Measurements from ENCODE around the gene USP46.

The USP46 gene

DNA sequence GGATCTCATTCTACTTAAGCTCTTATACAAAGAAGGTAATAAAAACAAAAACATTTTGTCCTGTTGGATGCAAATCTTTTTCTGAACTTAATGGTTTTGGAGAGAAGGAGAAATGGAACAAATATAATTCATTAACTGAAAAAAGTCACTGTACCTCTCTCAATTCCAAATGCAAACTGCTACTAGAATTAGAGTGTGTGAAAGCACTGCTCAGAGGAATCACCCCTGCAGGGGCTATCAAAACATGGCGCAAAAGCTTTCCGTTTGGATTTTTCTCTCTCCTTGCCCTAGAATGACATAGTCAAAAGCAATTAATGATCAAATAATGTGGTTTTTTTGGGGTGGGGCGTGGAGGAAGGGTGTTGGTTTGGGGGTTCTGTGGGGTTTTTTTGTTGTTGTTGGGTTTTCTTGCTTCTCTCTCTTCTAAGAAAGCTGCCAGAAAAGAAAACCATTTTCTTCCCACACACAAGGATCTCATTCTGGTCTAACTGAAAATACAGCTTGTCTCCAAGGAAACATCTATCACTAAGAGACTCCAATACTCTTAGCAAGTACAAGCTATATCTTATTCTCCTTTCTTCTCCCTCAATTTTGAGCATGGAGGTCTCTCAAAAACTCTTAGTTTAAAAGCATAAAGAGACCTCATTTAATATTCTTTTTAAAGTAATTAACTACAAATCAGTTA is 41.6 kb downstream of the USP46 start:
- DNase-seq: no peak

DNA sequence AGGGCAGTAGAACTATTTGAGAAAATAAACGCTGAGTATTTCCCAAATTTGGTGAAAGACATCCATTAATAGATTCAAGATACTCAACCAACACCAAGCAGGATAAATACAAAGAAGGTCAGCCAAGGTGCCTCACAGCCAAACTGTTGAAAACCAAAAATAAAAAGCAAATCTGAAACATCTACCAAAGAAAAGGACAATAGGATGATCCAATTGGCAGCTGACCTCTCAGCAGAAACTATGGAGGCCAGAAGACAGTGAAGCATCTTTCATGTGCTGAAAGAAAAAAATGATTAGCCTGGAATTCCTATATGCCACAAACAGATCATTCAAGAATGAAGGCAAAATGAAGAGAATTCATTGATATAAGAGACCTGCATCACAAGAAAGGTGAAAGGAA is 44.9 kb downstream of the USP46 start:
- no peak for DNase-seq

DNA sequence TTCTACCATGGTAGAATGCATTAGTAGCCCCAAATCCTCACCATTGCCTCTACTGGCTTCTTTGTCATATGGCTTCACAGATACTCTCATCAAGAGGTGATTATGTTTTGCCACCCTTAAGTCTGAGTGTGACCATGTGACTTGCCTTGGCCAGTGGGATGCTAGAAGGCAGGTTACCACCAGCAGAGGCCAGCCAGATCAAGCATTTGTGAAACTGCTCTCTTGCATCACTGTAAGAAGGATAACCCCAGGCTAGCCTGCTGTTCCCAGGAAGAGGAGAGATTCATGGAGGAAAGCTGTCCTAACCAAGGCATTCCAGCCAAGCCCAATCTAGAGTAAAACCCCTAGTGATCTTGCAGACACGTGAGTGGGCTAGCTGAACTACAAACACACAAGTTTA is 46.8 kb downstream of the USP46 start:
- DNase-seq: no peak

DNA sequence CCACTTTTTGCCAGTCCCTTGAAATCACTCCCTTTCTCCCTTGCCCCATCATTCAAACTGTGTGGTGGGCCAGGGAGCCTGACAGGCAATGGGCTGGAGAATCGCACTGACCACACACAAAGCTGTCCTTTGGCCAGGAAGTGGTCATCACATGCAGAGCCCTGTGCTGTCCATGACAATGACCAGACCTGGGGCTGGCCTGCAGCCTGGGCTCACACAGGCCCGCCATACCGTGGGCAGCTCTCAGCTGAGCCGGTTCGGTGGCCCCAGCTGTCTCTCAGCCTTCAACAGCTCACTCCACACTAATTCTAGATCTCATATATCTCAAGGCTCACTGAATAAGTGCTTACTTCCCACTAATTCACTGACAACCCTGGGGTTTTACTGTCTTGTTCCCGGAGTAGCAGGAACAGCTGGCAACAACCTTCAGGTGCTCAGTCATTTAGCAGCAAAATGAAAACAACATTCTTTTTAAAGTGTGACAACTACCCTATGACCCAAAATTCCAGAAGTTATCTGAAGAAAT is 48.0 kb downstream of the USP46 start:
- DNase-seq: no peak

DNA sequence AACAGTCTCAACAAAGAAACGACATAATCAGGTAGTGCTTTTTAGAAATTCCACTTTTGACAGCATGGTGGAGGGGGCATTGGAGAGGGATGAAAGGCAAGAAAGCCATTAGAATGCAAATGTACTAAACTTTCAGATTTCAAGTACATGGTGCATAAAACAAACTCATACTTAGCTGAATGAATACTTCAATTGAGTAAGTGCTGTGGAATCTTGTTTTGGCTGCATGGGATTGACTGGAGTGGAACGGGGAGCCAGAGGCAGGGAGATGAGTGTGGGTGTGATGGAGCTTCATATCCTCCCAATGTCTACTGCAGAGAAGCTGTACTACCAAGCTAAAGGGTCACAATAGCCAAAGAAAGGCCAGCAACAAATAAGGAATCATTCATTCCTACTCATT is 52.4 kb downstream of the USP46 start:
- no peak for DNase-seq

DNA sequence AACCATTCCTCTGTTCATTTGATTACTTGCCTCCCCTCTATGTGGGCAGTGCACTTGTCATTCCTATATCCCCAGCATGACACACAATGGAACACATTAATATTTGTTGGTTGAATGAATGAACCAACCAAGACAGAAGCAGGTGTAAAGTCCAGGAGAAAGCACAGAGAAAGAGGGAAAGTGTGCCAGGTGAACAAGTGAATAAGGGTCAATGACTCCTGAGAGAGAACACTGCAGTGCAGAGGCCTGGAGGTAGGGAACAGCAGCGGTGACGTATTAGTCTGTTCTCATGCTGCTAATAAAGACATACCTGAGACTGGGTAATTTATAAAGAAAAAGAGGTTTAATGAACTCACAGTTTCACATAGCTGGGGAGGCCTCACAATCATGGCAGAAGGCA is 53.1 kb downstream of the USP46 start:
- no peak for DNase-seq

DNA sequence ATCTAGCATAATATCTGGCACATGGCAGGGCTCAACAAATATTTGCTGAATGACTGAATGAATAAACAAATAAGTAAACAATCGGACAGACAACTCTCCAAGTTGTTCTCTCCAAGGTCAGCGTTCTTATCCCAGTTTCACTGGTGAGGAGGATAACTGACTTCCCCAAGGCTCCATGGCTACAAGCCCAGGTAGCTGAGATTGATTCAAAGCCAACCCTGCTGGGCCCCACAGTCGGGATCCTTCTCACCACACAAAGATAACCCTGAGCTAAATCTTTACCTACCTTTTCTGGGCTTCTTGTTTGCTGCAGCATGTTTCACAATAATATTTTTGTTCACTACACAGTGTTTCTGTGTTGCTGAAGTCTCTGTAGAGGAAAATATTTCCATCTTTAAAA is 54.9 kb downstream of the USP46 start:
- DNase-seq: no peak

DNA sequence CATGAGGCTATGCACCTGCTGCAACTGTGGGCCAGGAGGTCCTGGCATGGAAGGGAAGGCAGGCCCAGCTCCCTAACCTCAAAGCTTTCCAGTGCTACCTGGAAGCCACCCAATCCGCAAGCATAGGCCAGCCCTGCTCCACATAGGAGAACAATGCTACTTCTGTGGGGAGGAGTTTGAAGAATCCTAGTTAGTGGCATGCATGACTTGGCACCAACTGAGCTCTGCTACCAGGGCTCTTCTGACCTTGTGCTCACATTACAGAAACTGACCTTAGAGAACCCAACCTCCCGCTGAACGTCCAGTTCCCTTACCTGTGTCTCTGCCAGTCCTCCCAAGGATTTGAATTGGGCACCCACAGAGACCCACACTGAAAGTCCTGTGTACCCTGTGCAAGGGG is 58.8 kb downstream of the USP46 start:
- no peak for DNase-seq

DNA sequence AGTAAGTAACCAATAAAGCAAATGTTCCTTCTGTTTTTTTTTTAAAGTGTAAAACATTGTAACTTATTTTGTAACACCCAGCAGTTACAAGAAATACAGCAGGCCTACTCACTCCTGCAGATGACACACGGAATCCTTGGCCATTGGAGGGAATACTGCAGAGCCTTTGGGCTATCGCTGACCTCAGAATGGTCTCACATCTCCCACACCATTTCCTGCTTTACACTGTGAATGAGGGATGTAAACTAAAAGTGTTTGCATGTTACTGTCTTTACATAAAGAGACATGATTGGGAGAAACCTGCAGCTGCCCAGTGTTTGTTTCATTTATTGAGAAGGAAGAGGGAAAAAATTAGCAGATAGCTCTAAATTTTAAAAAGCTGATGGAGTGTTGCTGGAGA is 64.1 kb downstream of the USP46 start:
- DNase-seq: no peak

DNA sequence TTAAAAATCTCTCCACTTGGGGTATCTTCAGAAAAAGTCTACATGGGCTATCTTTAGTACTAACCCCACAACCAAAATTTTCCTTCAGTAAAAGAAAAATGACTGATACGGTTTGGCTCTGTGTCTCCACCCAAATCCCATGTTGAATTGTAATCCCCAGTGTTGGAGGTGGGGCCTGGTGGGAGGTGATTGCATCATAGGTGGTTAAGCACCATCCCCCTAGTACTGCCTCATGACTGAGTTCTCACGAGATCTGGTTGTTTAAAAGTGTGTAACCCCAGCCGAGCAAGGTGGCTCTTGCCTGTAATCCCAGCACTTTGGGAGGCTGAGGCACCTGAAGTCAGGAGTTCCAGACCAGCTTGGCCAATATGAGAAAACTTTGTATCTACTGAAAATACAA is 66.8 kb downstream of the USP46 start:
- no peak for DNase-seq

DNA sequence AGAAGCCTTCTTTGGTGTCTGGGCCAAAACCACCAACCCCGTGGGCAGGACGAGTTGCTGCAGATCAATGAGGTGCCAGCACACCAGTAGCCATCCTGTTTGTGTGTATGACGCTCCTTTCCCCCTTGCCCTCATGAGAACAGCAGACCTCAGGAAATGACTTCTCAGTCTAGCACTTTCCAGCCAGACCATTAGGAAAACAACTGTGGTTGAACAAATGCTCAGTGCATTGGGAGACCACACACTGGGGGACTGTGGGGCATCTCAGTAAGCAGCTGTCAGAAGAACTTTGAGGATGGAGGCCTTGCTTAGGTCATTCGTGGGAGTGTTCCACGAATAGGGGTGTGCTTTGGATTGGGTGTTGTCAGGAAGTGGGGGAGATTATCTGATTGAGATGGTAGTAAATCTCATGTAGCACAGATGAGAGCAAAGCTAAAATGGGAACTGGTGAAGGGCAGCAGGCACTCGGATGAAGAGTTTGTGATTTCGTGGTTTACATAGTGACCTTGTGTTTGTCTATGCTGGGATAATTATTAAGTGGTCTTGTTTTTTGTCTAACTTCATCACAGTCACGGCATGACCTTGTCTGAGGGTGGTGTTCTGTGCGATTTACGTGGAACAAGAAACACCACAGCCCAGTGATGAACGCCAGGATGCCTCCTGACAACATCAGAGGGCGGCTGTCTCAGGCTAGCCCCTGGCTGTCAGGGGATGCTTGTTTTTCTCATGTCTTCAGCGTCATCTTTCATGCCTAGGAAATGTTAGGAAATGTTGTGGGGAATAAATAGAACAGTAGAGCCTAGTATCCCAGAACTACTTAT is 70.1 kb downstream of the USP46 start:
- DNase-seq: peak; percentile 45

DNA sequence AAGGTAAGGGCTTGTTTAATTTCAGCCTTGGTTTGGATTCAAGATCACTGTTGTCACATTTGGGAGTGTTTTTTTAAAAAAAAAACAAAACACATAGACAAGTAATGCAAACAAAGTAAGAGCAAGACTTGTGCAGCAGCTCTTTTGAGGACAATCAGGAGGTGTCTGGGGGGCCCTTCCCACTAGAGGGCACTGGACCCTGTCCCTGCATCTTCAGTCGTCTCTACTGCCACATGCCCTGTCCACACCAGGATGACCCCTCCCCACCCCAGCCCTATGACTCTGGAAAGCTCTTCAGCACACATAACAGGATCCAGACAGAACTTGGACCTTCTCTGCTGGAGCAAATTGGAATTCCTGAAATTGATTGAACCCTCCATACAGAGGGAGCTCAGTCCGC is 71.0 kb downstream of the USP46 start:
- no peak for DNase-seq

DNA sequence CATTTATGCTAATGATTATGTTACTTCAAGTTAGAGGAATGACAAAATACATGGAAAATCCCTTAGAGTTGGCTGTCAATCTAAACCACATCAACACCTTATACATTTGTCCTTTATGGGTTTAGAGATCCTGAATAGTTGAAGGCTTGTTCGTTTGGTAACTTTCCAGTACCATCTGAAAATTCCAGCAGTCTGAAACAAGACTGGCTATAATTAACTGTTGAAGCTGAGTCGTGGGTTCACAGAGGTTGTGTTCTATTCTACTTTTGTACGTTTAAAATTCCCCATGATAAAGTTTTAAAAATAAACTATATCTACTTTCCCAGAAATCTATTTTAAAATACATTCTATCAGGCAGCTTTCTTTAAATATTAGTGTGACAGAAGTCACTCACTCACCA is 73.0 kb downstream of the USP46 start:
- DNase-seq: no peak

DNA sequence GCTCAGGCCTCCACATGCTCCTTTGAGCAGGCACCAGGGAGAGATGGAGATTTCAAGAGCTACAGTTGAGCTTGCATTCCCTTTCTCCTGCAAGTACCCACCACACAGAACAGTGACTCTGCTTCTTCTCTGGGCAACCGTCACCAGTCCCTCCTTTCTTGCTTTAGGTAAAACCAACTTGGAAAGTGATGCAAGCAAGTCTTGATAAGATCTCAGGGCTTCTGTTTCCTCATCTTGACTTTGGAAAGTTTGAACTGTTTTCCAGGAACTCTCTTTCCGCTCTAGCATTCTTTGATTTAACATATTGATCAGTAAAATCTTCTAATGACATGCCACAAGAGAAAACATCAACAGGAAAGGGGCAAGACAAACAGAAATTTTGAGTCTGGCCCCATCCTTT is 73.7 kb downstream of the USP46 start:
- DNase-seq: no peak

DNA sequence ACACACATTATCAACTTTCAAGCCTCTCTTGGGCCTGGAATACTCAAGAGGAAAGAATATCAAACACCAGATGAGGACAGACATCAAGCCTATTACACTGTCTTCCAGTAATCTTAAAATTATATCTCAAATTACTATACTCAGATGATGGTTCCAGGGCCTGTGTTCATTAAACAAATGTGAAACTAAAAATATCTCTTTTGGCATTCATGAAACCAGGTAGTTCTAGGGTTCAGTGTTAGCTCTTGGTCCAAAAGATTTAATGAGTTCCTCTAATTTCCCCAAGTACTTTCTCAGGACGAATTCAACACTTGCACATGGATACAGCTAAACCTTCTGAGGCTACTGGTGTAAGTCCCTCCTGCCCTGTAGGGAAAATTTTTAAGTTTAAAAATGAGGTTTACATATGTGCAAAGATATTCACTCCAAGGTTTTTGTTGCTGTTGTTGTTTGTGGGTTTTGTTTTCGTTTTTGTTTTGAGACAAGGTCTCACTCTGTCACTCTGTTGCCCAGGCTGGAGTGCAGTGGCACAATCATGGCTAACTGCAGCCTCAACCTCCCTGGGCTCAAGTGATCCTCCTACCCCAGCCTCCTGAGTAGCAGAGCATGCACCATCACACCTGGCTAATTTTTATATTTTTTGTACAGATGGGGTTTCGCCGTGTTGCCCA is 79.4 kb downstream of the USP46 start:
- DNase-seq: no peak

DNA sequence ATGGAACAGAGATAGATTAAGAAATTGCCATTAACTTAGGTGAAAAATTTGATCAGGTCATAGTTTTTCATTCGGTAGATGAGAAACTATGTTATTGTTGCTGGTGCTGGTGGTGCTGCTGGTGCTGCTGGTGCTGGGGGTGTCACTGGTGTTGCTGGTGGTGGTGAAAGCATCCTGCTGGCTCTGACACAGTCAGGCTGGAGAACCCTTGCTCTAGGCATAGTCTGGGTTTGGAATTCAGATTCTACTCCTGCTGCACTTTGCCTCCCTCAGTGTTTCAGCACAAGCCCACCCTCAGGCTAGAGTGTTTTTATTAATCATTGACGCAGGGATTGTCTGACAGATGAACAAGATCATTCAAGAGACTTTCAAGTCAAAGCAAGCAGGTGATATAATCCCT is 80.2 kb downstream of the USP46 start:
- no peak for DNase-seq

DNA sequence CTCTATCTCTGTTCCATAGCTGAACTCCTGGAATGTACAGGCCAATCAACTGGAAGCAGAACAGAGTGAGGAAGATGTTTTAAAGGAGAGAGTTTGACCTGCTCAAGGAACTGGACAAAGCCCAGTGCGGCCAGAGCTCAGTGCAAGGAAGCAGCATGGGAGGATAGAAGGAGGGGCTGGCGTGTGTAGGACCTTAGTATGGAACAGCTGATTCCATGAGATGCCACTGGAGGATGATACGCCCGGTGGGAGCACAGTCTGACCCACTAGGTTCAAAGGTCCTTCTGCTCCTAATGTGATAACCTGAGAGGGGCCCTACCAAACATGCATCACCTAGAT is 81.5 kb downstream of the USP46 start:
- DNase-seq: no peak

DNA sequence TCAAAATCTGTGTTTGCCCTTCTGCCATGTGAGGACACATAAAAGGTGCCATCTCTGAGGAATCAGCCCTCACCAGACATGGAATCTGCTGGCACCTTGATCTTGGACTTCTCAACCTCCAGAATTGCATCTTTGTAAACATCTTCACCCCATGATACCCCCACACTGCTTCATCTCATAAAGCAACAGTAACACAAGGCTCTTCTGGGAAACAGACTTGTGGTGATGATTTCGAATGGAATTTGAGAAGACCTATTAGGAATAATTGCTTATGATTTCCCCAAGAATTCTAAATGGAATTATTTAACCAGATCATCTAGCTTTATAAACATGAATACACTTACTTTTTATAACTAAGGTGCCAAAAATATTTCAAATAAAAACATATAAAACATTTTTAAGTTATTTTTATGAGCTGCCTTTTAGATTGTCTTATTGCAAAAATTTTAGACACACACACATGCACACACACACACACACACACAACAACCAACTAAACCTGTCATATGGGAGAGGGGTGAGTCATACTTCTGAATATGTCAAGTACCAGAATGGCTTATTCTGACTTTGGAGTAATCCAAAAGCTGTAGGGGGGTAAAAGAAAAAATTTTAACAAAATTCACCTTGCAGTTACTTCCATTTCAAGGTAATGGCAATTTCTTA is 82.0 kb downstream of the USP46 start:
- no peak for DNase-seq

DNA sequence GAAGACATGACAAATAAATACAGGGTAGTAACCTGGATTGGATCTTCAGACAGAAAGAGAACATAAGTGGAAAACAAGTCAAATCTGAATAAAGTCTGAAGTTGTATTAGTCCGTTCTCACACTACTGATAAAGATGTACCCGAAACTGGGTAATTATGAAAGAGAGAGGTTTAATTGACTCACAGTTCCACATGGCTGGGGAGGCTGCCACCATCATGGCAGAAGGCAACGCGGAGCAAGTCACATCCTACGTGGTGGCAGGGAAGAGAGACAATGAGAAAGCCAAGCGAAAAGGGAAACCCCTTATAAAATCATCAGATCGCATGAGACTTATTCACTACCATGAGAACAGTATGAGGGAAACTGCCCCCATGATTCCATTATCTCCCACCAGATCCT is 82.8 kb downstream of the USP46 start:
- DNase-seq: no peak

DNA sequence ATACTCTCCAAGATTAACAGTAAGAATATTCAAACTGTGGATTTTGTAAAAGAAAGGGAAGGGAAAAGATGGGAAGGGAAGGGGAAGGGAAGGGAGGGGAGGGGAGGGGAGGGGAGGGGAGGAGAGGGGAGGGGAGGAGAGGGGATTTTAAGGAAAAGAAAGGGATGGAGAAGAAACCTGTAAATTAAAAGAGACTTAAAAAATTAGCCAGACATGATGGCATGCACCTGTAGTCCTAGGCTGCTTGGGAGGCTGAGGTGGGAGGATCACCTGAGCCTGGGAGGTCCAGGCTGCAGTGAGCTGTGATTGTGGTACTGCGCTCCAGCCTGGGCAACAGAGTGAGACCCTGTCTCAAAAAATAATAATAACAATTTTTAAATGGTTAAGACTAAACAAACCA is 83.7 kb downstream of the USP46 start:
- no peak for DNase-seq

DNA sequence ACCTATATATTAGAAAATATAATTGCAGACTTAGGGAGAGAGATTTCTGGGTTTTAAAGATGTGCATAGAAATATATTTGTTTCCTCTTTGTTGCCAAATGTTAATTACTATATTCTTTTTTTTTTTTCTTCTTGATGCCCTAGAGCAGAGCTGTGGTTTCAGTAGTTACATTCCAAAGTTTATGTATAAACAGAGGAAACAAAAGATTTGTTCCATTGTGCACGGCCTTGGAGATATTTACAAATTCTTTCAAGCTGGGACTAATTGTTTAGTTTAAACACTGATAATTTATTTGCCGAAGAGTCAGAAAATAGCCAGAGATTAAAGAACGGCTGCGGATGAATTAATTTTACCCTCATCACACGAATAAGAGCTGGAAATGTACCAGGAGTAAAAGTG is 85.1 kb downstream of the USP46 start:
- no peak for DNase-seq

DNA sequence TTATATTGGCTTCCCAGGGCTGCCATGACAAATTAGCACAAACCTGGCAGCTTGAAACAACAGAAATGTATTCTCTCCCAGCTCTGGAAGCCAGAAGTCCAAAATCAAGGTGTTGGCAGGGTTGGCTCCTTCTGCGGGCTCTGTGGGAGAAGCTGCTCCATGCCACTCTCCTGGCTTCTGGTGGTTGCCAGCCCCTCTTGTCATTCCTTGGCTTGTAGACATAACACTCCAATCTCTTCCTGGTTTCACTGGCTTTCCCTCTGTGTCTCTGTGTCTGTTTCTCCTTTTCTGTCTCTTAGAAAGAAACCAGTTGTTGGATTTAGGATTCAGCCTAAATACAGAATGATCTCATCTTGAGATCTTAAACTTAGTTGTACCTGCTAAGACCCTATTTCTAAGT is 85.5 kb downstream of the USP46 start:
- no peak for DNase-seq

DNA sequence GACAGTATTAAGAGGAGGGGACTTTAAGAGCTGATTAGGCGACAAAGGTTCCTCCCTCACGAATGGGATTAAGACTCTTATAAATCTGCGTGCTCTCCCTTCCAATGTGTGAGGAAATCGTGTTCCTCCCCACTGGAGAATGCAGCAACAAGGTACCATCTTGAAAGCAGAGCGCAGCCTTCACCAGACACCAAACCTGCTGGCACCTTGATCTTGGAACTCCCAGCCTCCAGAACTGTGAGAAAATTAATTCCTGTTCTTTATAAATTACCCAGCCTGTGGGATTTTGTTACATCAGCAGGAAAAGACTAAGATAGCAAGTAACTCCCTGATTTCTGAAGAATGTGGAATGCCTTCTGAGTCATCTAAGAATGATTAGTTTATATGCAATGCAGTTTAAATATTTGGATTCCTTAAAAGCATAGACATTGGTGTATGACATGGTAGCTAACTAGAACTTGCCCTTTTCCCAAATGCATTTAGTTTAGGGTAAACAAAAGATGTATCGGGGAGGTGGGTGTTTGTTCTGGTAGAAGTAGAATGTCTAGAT is 86.1 kb downstream of the USP46 start:
- DNase-seq: no peak
